Left kidney (tissue), 2 donors: ENCODE measurements around the gene IFNA17. TPM values are rescaled to one million over a fixed set of nuclear protein-coding genes. Genes with fewer than 3 reads are reported as not detected.
"Not testable (repeated sequence)": the region's sequence is repeated elsewhere in the genome, so short reads cannot be mapped to it uniquely, and the experiment has no call there.

Experiments
- DNase-seq: peaks from one replicate; pipeline ENCODE4 v3.0.0-alpha.2; 2013
- polyA plus RNA-seq: library from polyadenylated mRNA; unstranded; fragments of 120-200 nt; gene quantifications from one replicate; pipeline ENCODE4 v1.2.1, GENCODE V29; 2013; ENCODE audit not compliant: insufficient read length

IFNA17 gene
- polyA plus RNA-seq, 1 donor, result not detected

- DNase-seq, result not testable (repeated sequence)
Observed at GRCh38 chr9:21210782-21211181, 17.2 kb downstream of the IFNA17 start.

GRCh38 chr9:21210311-21210710 is 17.7 kb downstream of the IFNA17 start:
- DNase-seq, result no peak

- not testable (repeated sequence) for DNase-seq
Observed at GRCh38 chr9:21207043-21207442, 21.0 kb downstream of the IFNA17 start, which contains the start of gene IFNA10. Gene IFNA10 (minus strand): TSS chr9:21207143. CDS start chr9:21207097, 46 bp downstream.

GRCh38 chr9:21205204-21205603 is 22.8 kb downstream of the IFNA17 start:
- DNase-seq, result no peak

- not testable (repeated sequence) for DNase-seq
Observed at GRCh38 chr9:21202105-21202504, 25.9 kb downstream of the IFNA17 start, which contains the start of gene IFNA7. Gene IFNA7 (minus strand): TSS chr9:21202205. CDS start chr9:21202165, 40 bp downstream.

- DNase-seq, result peak; percentile 6
Observed at GRCh38 chr9:21194867-21195776, 32.9 kb downstream of the IFNA17 start.

GRCh38 chr9:21187487-21187886 is 40.5 kb downstream of the IFNA17 start, which contains the start of gene IFNA4:
Gene IFNA4 (minus strand): TSS chr9:21187587. CDS start chr9:21187531, 56 bp downstream.
- DNase-seq, result not testable (repeated sequence)

- not testable (repeated sequence) for DNase-seq
Observed at GRCh38 chr9:21182810-21183736, 44.9 kb downstream of the IFNA17 start.

Other genes starting within 250 kb of the IFNA17 start
- gene HACD4, start 196.6 kb downstream of the IFNA17 start, polyA plus RNA-seq, result 3.6 TPM
- not detected for gene IFNB1, start 150.3 kb downstream of the IFNA17 start, polyA plus RNA-seq
- gene IFNW1, start 86.4 kb downstream of the IFNA17 start, polyA plus RNA-seq, result not detected
- not detected for gene IFNA21, start 61.6 kb downstream of the IFNA17 start, polyA plus RNA-seq
- gene IFNA4, start 40.6 kb downstream of the IFNA17 start, polyA plus RNA-seq, result not detected
- gene IFNA7, start 26.0 kb downstream of the IFNA17 start, polyA plus RNA-seq, result not detected
- not detected for gene IFNA10, start 21.1 kb downstream of the IFNA17 start, polyA plus RNA-seq
- not detected for gene IFNA16, start 10.9 kb downstream of the IFNA17 start, polyA plus RNA-seq
- not detected for gene IFNA14, start 11.8 kb upstream of the IFNA17 start, polyA plus RNA-seq
- not detected for gene IFNA5, start 77.1 kb upstream of the IFNA17 start, polyA plus RNA-seq
- 53.7 TPM for gene KLHL9, start 107.2 kb upstream of the IFNA17 start, polyA plus RNA-seq
- gene IFNA6, start 122.7 kb upstream of the IFNA17 start, polyA plus RNA-seq, result not detected
- not detected for gene IFNA13, start 139.8 kb upstream of the IFNA17 start, polyA plus RNA-seq
- gene IFNA2, start 157.2 kb upstream of the IFNA17 start, polyA plus RNA-seq, result not detected
- not detected for gene IFNA8, start 180.9 kb upstream of the IFNA17 start, polyA plus RNA-seq
- gene IFNA1, start 212.2 kb upstream of the IFNA17 start, polyA plus RNA-seq, result not detected